ENCODE results near the gene DNM3.
A peak's percentile ranks its signal among the peaks of the same experiment; 100 is the strongest.

The DNM3 gene

GRCh38 chr1:172086137-172086536 is 244.8 kb downstream of the DNM3 start:
- DNase-seq (ENCODE audit: low read depth), result no peak
- TF ChIP-seq, protein P1, sequence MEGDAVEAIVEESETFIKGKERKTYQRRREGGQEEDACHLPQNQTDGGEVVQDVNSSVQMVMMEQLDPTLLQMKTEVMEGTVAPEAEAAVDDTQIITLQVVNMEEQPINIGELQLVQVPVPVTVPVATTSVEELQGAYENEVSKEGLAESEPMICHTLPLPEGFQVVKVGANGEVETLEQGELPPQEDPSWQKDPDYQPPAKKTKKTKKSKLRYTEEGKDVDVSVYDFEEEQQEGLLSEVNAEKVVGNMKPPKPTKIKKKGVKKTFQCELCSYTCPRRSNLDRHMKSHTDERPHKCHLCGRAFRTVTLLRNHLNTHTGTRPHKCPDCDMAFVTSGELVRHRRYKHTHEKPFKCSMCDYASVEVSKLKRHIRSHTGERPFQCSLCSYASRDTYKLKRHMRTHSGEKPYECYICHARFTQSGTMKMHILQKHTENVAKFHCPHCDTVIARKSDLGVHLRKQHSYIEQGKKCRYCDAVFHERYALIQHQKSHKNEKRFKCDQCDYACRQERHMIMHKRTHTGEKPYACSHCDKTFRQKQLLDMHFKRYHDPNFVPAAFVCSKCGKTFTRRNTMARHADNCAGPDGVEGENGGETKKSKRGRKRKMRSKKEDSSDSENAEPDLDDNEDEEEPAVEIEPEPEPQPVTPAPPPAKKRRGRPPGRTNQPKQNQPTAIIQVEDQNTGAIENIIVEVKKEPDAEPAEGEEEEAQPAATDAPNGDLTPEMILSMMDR (conservative IDR thresholded peaks at IDR 0.05; ENCODE audit: low read length), result no peak
- H3K4me3 ChIP-seq (ENCODE audit: low read length), result no peak overlapping the region

- DNase-seq (ENCODE audit: low read depth), result no peak
- TF ChIP-seq, protein P1 (conservative IDR thresholded peaks at IDR 0.05; ENCODE audit: low read length), result no peak
- no peak overlapping the region for H3K4me3 ChIP-seq (ENCODE audit: low read length)
Measured at GRCh38 chr1:172088256-172088655, 247.0 kb downstream of the DNM3 start.

DNA sequence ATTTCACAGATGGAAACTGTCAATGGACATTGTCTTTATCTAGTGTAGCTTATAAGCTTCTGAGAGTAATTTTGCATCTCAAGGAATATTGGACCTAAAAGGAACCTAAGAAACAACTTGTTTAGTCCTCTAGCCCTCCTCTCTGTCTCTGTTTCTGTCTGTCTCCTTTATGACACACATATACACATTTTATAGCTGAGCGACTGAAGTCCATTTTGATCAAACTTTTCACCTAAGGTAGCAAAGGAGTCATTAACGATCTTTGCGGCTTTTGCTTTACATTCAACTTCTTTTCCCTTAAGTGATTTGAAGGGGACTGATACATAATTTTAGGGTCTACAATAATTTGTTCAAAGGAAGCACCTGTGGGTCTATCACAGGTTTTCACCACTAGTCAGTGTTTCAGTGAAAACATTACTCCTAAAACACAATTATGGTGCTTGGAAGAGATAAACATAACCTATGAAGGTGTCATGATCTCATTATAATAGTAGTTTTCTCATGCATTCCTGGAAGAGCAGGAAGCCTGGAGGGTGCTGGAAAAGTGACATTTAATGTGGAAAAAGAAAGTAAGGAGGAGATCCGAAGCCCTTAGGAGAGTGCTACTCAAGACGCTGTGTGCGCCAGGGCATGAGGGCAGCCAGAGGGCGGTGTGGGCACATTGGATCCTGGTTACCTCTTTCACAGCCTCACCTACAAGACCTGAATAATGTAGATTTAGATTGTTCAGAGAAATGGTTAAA is 248.6 kb downstream of the DNM3 start:
- TF ChIP-seq, protein P1 (conservative IDR thresholded peaks at IDR 0.05; ENCODE audit: low read length), result peak; percentile 62
- peak; percentile 42 for DNase-seq (ENCODE audit: low read depth)
- no peak overlapping the region for H3K4me3 ChIP-seq (ENCODE audit: low read length)

- no peak overlapping the region for H3K4me3 ChIP-seq (ENCODE audit: low read length)
- DNase-seq (ENCODE audit: low read depth), result no peak
- TF ChIP-seq, protein P1 (conservative IDR thresholded peaks at IDR 0.05; ENCODE audit: low read length), result no peak
Measured at GRCh38 chr1:172090511-172090817, 249.2 kb downstream of the DNM3 start.

DNA sequence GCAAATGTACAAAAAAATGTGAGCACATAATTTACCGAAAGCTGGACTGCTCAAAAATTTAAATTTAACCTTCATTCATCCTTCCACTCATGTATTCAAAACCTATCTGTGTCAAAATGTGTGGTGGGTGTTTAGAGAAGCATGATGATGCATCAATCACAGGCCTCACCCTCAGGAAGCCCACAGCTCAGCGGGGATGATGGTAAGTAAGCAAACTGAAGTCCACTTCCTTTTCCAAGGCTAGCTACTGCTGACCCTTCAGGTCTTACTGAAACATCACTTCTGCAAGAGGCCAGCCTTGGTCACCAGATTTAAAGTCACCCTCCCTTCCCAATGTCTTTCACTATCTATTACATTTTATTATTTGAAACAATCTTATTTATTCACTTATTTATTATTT is 254.5 kb downstream of the DNM3 start:
- TF ChIP-seq, protein P1 (conservative IDR thresholded peaks at IDR 0.05; ENCODE audit: low read length), result no peak
- H3K4me3 ChIP-seq (ENCODE audit: low read length), result no peak overlapping the region
- no peak for DNase-seq (ENCODE audit: low read depth)

DNA sequence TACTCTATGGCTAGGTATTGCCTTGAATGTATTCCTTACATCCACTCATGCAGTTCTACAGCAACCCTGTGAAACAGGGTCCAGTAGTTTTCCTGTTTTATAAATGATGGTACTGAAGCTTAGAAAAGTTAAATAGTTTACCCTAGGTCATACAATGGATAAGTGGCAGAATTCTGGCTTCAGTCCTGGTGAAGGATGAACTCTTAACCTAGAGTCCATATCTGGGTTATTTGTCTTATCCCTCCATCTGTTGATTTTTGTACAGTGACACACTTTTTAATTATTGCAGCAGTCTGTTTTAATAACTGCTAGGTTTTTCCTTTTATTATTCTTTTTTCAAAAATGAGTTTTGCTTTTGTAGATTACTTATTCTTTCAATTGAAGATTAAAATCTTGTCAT is 263.9 kb downstream of the DNM3 start:
- no peak overlapping the region for H3K4me3 ChIP-seq (ENCODE audit: low read length)
- DNase-seq (ENCODE audit: low read depth), result no peak
- TF ChIP-seq, protein P1 (conservative IDR thresholded peaks at IDR 0.05; ENCODE audit: low read length), result no peak

DNA sequence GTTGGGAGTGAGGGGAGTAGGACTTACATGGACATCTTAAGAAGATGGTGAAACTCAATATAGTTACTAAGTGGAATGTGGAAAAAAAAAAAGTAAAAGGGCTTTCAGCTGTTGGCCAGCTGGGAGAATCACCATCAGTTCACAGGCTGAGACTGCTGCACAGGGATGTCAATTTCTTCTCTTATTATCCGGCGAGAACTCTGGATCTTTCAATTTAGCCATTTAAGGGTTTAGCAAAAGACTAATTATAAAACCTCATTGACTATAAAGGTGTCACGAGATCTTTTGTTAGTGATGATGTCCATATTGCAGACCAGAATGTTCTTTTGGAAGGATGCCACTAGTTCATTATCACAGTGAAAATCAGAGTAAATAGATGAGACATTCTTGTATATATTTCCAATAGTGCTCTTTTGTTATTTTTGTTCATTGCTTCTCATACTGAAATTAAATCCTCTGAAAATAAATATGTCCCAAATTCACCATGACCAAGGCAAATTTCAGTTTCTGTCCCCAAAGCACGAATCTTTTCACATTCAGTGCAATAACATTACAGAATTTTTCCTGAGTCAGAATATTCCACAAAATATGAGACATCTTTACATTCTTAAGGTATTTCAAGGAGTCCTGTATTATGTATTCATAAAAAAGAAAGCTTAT is 266.1 kb downstream of the DNM3 start:
- no peak overlapping the region for H3K4me3 ChIP-seq (ENCODE audit: low read length)
- TF ChIP-seq, protein P1 (conservative IDR thresholded peaks at IDR 0.05; ENCODE audit: low read length), result no peak
- DNase-seq (ENCODE audit: low read depth), result peak; percentile 73

Measured in AG10803 (cell line).